Mucosa of descending colon (tissue), 3 donors: ENCODE data around the gene UPK3B. TPM values are rescaled to one million over a fixed set of nuclear protein-coding genes. Genes with fewer than 3 reads are reported as not detected.
"Not testable (repeated sequence)": the region's sequence is repeated elsewhere in the genome, so short reads cannot be mapped to it uniquely, and the experiment has no call there.

ENCODE experiments used
- ATAC-seq: fragments of 200-7000 bp; cut with Tn5 transposase; one replicate; pipeline ENCODE4 v1.9.1; 2020; ENCODE audit warnings: mild to moderate bottlenecking, moderate library complexity
- DNase-seq, 3 donors: peaks; one replicate each; pipeline ENCODE4 v3.0.0-alpha.2; 2020
- H3K36me3 ChIP-seq: fragments of 200-600 bp; one replicate; pipeline ENCODE4 v1.8.0; 2021; ENCODE audit warnings: low read depth, mild to moderate bottlenecking
- H3K4me1 ChIP-seq: fragments of 200-600 bp; one replicate; pipeline ENCODE4 v1.8.0; 2021; ENCODE audit warnings: low read depth, mild to moderate bottlenecking
- H3K4me3 ChIP-seq: fragments of 200-600 bp; one replicate; pipeline ENCODE4 v1.8.0; 2021; ENCODE audit warnings: mild to moderate bottlenecking
- H3K9me3 ChIP-seq: fragments of 200-600 bp; one replicate; pipeline ENCODE4 v1.8.0; 2021; ENCODE audit warnings: mild to moderate bottlenecking
- CTCF ChIP-seq: fragments of 200-600 bp; IDR thresholded peaks from one replicate; pipeline ENCODE4 v1.8.0; 2022; ENCODE audit warnings: antibody characterized with exemption, mild to moderate bottlenecking
- intact Hi-C, 2 donors: fragments of 100-400 bp; cut with DNase I in 1 of 2; cut with micrococcal nuclease in 1 of 2; formaldehyde crosslinking; loops; one replicate each; pipeline versions ENCODE4 v1.11.0 to v1.11.1; 2022; cut with DNase I, micrococcal nuclease
- total RNA-seq, 3 donors: library from RNA; stranded (reverse); fragmentation: NEBNext Ultra II Directional in 2 of 3; extraction: Animal tissue kit (Norgen Biotek cat#: 25700) in 2 of 3; gene quantifications; one replicate each; pipeline versions ENCODE4 v1.2.1 to v1.2.4, GENCODE V29; 2021 to 2023
- donor health status: DM: no; HTN: no; CAD: no; lungs with moderate emphysema.
- donor health status: DM: no; HTN: no; CAD: no.
- donor health status: DM: no; HTN: yes; CAD: no.

UPK3B gene
- total RNA-seq, 3 donors from 2014 or later = 2.2 to 4.3 (median 3.6) TPM

DNA sequence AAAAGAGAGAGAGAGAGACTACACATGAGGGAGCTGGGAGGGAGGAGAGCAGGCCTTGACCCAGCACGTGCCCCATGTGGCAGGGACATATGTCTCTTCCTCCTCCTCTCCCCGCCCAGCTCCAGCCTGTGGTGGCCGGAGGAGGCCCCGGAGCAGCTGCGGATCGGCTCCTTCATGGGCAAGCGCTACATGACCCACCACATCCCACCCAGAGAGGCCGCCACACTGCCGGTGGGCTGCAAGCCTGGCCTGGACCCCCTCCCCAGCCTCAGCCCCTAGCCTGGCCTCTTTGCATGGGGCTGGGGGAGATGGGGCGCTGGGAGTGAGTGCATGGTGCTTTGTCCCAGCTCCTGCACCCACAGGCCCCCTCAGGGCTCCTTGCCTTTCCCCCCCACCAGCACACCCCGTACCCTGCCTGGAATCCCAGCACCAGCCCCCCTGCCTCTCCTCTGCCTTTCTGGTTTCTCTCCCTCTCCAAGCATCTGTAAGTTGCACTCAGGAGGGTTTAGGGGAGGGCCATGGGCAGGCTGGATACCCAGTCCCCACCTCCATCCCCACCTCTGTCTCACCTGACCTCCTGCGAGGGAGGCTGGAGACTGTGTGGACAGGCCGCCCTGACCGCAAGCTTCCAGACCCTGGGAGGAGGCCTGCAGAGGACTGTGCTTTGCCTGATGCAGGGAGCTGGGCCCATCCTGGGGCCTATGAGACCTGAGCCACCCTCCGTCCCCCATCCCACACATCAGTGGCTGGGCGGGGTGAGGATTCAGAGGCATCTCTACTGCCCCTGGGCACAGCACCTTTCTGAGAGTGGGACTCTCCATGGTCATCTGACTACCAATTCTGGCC, 4.8 kb downstream of the UPK3B start:
- Histone ChIP-seq H3K4me3 (no peak overlapping the region), H3K9me3 (no peaks in the 10 kb centered on the region), H3K4me1 (peaks cover 9% of the 10 kb centered on the region), H3K36me3 (no peaks in the 10 kb centered on the region)
- TF ChIP-seq CTCF = no peak
- ATAC-seq (no peak), DNase-seq (peak in 1 of 3 donors; percentile 45)
- intact Hi-C loops = no loop called here

GRCh38 chr7:76515999-76516443, 5.7 kb downstream of the UPK3B start:
- H3K4me3 ChIP-seq = no peak overlapping the region
- DNase-seq = peak in 2 of 3 donors; percentile 66 to 73
- H3K4me1 ChIP-seq = peaks cover 9% of the 10 kb centered on the region
- ATAC-seq = no peak
- peak; percentile 34 for TF ChIP-seq CTCF
- H3K36me3 ChIP-seq = no peaks in the 10 kb centered on the region
- intact Hi-C loops = no loop called here
- no peaks in the 10 kb centered on the region for H3K9me3 ChIP-seq

GRCh38 chr7:76516932-76517331, 6.6 kb downstream of the UPK3B start:
- H3K4me3 ChIP-seq, H3K4me1 ChIP-seq, intact Hi-C loops, ATAC-seq, H3K36me3 ChIP-seq, DNase-seq, H3K9me3 ChIP-seq: not testable (repeated sequence)

DNA sequence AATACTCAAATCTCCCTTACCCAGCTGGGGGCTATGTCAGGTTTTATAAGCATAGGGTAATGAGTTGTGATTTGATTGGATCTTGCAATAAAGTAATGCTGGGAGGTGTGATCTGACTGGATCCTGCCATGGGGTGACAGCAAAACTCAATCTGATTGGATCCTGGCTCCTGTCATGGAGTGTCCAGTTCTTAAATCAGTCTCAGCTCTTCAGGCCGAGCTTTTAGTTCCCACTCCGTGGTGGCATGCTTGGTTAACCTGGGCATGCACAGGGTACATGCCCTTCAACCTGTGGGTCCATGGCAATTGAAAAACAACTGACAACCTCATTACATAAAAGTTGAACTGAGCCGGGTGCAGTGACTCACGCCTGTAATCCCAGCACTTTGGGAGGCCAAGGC, 15.8 kb downstream of the UPK3B start:
- intact Hi-C loops, DNase-seq, H3K4me3 ChIP-seq, H3K36me3 ChIP-seq, H3K9me3 ChIP-seq, ATAC-seq, H3K4me1 ChIP-seq: not testable (repeated sequence)

GRCh38 chr7:76531643-76532042, 21.3 kb downstream of the UPK3B start:
- H3K36me3 ChIP-seq, DNase-seq, ATAC-seq, H3K9me3 ChIP-seq, H3K4me3 ChIP-seq, H3K4me1 ChIP-seq, intact Hi-C loops: not testable (repeated sequence)

GRCh38 chr7:76543197-76543596, 32.8 kb downstream of the UPK3B start, which contains the start of gene SPDYE16:
TSS of gene SPDYE16 (minus strand) at chr7:76543297. CDS start at chr7:76541459, 1,838 bp downstream.
- H3K36me3 ChIP-seq, DNase-seq, H3K4me1 ChIP-seq, ATAC-seq, H3K4me3 ChIP-seq, intact Hi-C loops, H3K9me3 ChIP-seq: not testable (repeated sequence)

DNA sequence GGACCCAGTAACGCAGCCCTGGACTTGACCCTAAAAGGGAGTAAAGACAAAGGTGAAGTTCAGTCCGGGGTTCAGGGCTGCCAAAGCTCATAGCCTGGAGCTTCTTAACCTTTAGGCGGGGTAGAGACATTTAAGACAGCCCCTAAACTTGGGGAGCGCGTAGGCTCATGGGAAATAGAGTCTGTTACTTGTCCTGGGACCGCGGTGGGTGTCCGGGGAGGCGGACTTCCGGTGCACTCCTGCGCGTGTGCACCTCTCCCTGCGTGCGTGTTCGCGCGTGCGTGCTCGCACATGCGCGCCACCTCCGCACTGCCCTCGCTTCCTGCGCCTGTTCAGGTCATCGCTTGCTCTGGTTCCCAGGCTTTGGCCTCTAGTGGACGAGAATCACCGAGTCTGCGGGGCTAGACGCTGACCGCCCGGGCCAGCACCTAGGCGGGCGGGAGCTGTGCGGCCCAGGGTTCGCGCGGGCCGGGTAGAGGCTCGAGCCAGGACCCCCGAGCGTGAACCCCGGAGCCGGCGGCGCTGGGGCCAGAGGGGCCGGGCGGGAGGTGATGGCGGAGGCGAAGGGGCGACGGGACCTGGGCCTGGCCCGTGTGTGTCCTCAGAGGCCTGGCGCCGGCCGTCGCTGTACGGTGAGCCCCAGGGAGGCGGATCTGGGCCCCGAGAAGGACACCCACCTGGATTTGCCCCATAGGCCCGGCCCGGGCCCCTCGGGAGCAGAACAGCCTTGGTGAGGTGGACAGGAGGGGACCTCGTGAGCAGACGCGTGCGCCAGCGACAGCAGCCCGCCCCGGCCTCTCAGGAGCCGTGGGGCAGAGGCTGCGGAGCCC, 38.9 kb downstream of the UPK3B start:
- H3K4me1 ChIP-seq, intact Hi-C loops, H3K9me3 ChIP-seq, H3K36me3 ChIP-seq: not testable (repeated sequence)
- peak overlapping the region; percentile 91 for H3K4me3 ChIP-seq
- ATAC-seq (peak; percentile 100), DNase-seq (peak; percentile 88 to 94 (median 89))

GRCh38 chr7:76549855-76550248, 39.5 kb downstream of the UPK3B start:
- H3K9me3 ChIP-seq, intact Hi-C loops, H3K36me3 ChIP-seq, H3K4me1 ChIP-seq: not testable (repeated sequence)
- H3K4me3 ChIP-seq = peak overlapping the region; percentile 91
- ATAC-seq (peak; percentile 24), DNase-seq (peak in 2 of 3 donors; percentile 20 to 57)

DNA sequence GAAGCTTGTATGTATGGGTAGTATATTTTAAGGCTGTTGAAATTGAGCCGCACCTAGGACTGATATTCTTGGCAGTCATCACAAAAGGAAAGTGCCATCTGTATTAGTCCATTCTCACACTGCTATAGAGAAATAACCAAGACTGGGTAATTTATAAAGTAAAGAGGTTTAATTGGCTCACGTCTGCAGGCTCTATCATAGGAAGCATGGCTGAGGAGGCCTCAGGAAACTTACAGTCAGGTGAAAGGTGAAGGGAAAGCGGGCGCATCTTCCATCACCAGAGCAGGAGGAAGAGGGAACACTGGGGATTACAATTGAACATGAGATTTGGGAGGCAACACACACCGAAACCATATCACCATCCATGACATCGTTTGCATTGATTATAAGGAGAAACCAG, 41.6 kb downstream of the UPK3B start:
- ATAC-seq, H3K4me1 ChIP-seq, H3K4me3 ChIP-seq, DNase-seq, intact Hi-C loops, H3K9me3 ChIP-seq, H3K36me3 ChIP-seq: not testable (repeated sequence)

DNA sequence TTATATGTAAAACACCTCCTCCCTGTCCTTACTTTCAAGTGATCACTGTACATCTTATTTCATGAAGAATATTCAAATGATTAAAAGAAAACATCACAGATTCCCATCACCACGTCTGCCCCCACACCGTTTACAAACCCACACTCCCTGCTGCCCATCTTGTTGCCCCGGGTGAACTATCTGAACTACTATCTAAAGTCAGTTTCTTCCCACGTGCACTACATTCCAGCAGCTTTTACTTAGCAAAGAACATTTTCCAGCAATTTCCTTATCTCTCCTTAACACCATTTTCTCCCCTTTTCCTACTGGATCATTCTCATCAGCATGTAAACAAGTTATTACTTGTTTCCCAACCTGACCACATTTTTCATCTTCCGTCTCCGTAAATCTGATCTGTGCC, 49.3 kb downstream of the UPK3B start:
- DNase-seq, H3K4me1 ChIP-seq, H3K36me3 ChIP-seq, H3K9me3 ChIP-seq, H3K4me3 ChIP-seq, intact Hi-C loops, ATAC-seq: not testable (repeated sequence)

- H3K36me3 ChIP-seq, H3K9me3 ChIP-seq, ATAC-seq, H3K4me1 ChIP-seq, intact Hi-C loops, H3K4me3 ChIP-seq, DNase-seq: not testable (repeated sequence)
These were observed 49.8 kb downstream of the UPK3B start for GRCh38 chr7:76560157-76560556.

DNA sequence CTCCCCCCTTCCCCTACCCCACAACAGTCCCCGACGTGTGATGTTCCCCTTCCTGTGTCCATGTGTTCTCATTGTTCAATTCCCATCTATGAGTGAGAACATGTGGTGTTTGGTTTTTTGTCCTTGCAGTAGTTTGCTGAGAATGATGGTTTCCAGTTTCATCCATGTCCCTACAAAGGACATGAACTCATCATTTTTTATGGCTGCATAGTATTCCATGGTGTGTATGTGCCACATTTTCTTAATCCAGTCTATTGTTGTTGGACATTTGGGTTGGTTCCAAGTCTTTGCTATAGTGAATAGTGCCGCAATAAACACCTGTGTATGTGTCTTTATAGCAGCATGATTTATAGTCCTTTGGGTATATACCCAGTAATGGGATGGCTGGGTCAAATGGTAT, 51.0 kb downstream of the UPK3B start:
- H3K4me3 ChIP-seq, DNase-seq, H3K9me3 ChIP-seq, intact Hi-C loops, H3K4me1 ChIP-seq, H3K36me3 ChIP-seq, ATAC-seq: not testable (repeated sequence)
